ENCODE results near the gene TRIP6. TPM values are rescaled to one million over a fixed set of nuclear protein-coding genes. Genes with fewer than 3 reads are reported as not detected.

Gene TRIP6
- total and polyA plus RNA-seq, 2 donors (not counting 1 experiment from before 2014, with no cell fraction given) = 6.8 to 13.8 TPM

DNA sequence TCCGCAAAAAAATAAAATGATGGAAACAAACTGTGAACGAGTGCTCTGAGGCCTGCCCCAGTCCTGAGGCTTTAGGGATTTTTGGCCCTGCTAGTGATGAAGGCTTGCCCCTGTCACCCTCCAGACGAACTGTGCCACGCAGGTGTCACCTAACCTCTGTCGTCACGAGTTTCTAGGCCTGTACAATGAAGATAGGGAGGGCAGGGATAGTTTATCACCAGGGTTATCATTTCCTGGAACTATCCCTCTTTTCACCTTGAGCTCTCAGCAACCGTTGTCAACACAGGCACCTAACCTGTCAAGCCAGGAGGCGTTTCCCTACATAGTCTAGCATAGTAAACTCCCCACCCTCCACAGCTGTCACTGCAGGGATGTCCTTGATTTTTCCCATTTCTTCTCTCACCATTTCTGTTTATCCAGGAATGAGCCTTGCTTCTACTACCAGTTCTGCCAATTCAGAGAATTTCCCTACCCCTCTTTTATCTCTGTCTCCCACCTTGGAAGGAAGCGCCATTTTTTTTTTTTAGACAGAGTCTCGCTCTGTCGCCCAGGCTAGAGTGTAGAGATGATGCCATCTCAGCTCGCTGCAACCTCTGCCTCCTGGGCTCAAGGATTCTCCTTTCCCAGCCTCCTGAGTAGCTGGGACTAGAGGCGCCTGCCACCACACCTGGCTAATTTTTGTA lies 30.7 kb downstream of the TRIP6 start:
- H3K27me3 Mint-ChIP-seq = peaks cover 29% of the 10 kb centered on the region
- H3K27me3 ChIP-seq (replicated peaks in 1 of 4; ENCODE audit: control extremely low read depth in 1 of 4, control insufficient read depth in 3 of 4, insufficient read depth in 4 of 4, low read length in 3 of 4) = peaks cover 0 to 57% (median 20%) of the 10 kb centered on the region in 4 experiments
- CTCF ChIA-PET = interaction anchor here (0.6 to 2.2 kb wide), 11 partner anchors 8 to 773 kb away, joined by 3 to 27 read pairs (median 3); partner anchors contain the start of genes SLC12A9 and UFSP1
- H3K9ac ChIP-seq (ENCODE audit: low read length) = no peak overlapping the region
- H3K9me3 ChIP-seq (ENCODE audit: control extremely low read depth in 1 of 3, control insufficient read depth in 2 of 3, insufficient read depth in 1 of 3, low read length in 2 of 3) = peaks cover 0 to 16% (median 0%) of the 10 kb centered on the region in 3 donors
- no peaks in the 10 kb centered on the region for H3K9me3 Mint-ChIP-seq (ENCODE audit: insufficient read depth)
- WGBS (ENCODE audit: insufficient coverage) = 78% methylated on average over 7 of the region's 13 CpGs
- ATAC-seq (ENCODE audit: low read depth) (no peak), DNase-seq (no peak)
- H3K4me3 Mint-ChIP-seq = peak overlapping the region; percentile 80
- peaks cover 22 to 23% of the 10 kb centered on the region in 2 donors for H3K4me1 ChIP-seq (ENCODE audit: control insufficient read depth in 2 of 2, insufficient read depth in 2 of 2, low read length in 2 of 2)
- H3K4me1 Mint-ChIP-seq = peaks cover 10% of the 10 kb centered on the region
- no peak overlapping the region for H3K27ac ChIP-seq (ENCODE audit: low read length in 2 of 2)
- H3K36me3 ChIP-seq (replicated peaks in 1 of 2; ENCODE audit: control extremely low read depth in 1 of 2, control insufficient read depth in 1 of 2, extremely low read depth in 1 of 2, insufficient read depth in 2 of 2, low read length in 1 of 2) = no peaks in the 10 kb centered on the region
- POLR2A ChIA-PET = no interaction called here
- TF ChIP-seq CTCF (IDR thresholded peaks at IDR 0.05) (no peak), EZH2 (IDR thresholded peaks at IDR 0.05; ENCODE audit: borderline replicate concordance, insufficient read depth, low read depth, low read length, poor library complexity, severe bottlenecking) (no peak)
- H3K27ac Mint-ChIP-seq = no peak overlapping the region
- H4K20me1 ChIP-seq (ENCODE audit: control insufficient read depth, insufficient read depth, low read length, poor library complexity, severe bottlenecking) = no peaks in the 10 kb centered on the region
- no peaks in the 10 kb centered on the region for H3K79me2 ChIP-seq (ENCODE audit: control insufficient read depth, insufficient read depth, low read length)
- intact Hi-C loops (cut with micrococcal nuclease) = loop anchor here (10.0 kb wide), 1 partner anchor 247 kb away; no protein-coding TSS in a partner anchor
- no peak overlapping the region for H2AFZ ChIP-seq (ENCODE audit: insufficient read depth, low read depth, low read length, poor library complexity, severe bottlenecking)
- no peak overlapping the region for H3K4me3 ChIP-seq (ENCODE audit: control extremely low read depth in 1 of 5, extremely low read depth in 1 of 5, insufficient read depth in 1 of 5, low read depth in 2 of 5, low read length in 4 of 5)
- H3K4me2 ChIP-seq (replicated peaks; ENCODE audit: low read depth, low read length, poor library complexity, severe bottlenecking) = no peak overlapping the region

- Histone ChIP-seq H3K9ac (ENCODE audit: low read length) (no peak overlapping the region), H3K4me2 (replicated peaks; ENCODE audit: low read depth, low read length, poor library complexity, severe bottlenecking) (no peak overlapping the region), H2AFZ (ENCODE audit: insufficient read depth, low read depth, low read length, poor library complexity, severe bottlenecking) (no peak overlapping the region), H3K79me2 (ENCODE audit: control insufficient read depth, insufficient read depth, low read length) (no peaks in the 10 kb centered on the region), H3K4me3 (ENCODE audit: control extremely low read depth in 1 of 5, extremely low read depth in 1 of 5, insufficient read depth in 1 of 5, low read depth in 2 of 5, low read length in 4 of 5) (no peak overlapping the region), H3K36me3 (replicated peaks in 1 of 2; ENCODE audit: control extremely low read depth in 1 of 2, control insufficient read depth in 1 of 2, extremely low read depth in 1 of 2, insufficient read depth in 2 of 2, low read length in 1 of 2) (no peaks in the 10 kb centered on the region), H3K27ac (ENCODE audit: low read length in 2 of 2) (no peak overlapping the region), H4K20me1 (ENCODE audit: control insufficient read depth, insufficient read depth, low read length, poor library complexity, severe bottlenecking) (no peaks in the 10 kb centered on the region), H3K4me1 (ENCODE audit: control insufficient read depth in 2 of 2, insufficient read depth in 2 of 2, low read length in 2 of 2) (peaks cover 21 to 23% of the 10 kb centered on the region in 2 donors), H3K27me3 (replicated peaks in 1 of 4; ENCODE audit: control extremely low read depth in 1 of 4, control insufficient read depth in 3 of 4, insufficient read depth in 4 of 4, low read length in 3 of 4) (peaks cover 0 to 43% (median 18%) of the 10 kb centered on the region in 4 experiments), H3K9me3 (ENCODE audit: control extremely low read depth in 1 of 3, control insufficient read depth in 2 of 3, insufficient read depth in 1 of 3, low read length in 2 of 3) (peaks cover 0 to 16% (median 0%) of the 10 kb centered on the region in 3 donors)
- no peak for ATAC-seq (ENCODE audit: low read depth)
- H3K27ac Mint-ChIP-seq = no peak overlapping the region
- TF ChIP-seq EZH2 (IDR thresholded peaks at IDR 0.05; ENCODE audit: borderline replicate concordance, insufficient read depth, low read depth, low read length, poor library complexity, severe bottlenecking) = no peak
- no peak for TF ChIP-seq CTCF (IDR thresholded peaks at IDR 0.05)
- CTCF ChIA-PET = interaction anchor here (0.6 to 2.2 kb wide), 5 partner anchors 18 to 241 kb away, joined by 3 to 27 read pairs (median 3); no protein-coding TSS in a partner anchor
- H3K4me3 Mint-ChIP-seq = no peak overlapping the region
- peaks cover 29% of the 10 kb centered on the region for H3K27me3 Mint-ChIP-seq
- intact Hi-C loops (cut with micrococcal nuclease) = loop anchor here (10.0 kb wide), 1 partner anchor 245 kb away; no protein-coding TSS in a partner anchor
- POLR2A ChIA-PET = no interaction called here
- H3K9me3 Mint-ChIP-seq (ENCODE audit: insufficient read depth) = no peaks in the 10 kb centered on the region
- H3K4me1 Mint-ChIP-seq = peaks cover 10% of the 10 kb centered on the region
- WGBS (ENCODE audit: insufficient coverage) = no CpG with 5 or more reads among the region's 5 CpGs
- DNase-seq = no peak
Measured at GRCh38 chr7:100899432-100899831, 32.2 kb downstream of the TRIP6 start.

Measured in B cell (primary cell).